ENCODE data around the gene CALHM1.

GRCh38 chr10:103427866-103428265, 30.8 kb downstream of the CALHM1 start:
- no peak for TF ChIP-seq CTCF (conservative IDR thresholded peaks at IDR 0.05; ENCODE audit: low read depth, low read length)
- TF ChIP-seq EZH2 (IDR thresholded peaks at IDR 0.05; ENCODE audit: borderline replicate concordance, low read depth, low read length, poor library complexity, severe bottlenecking): no peak

Measured in A673 (cell line).